Measurements from ENCODE around the gene IPO4. TPM values are rescaled to one million over a fixed set of nuclear protein-coding genes. Genes with fewer than 3 reads are reported as not detected.

The IPO4 gene
- total RNA-seq, 1 experiment from 2014 or later: 116 TPM

DNA sequence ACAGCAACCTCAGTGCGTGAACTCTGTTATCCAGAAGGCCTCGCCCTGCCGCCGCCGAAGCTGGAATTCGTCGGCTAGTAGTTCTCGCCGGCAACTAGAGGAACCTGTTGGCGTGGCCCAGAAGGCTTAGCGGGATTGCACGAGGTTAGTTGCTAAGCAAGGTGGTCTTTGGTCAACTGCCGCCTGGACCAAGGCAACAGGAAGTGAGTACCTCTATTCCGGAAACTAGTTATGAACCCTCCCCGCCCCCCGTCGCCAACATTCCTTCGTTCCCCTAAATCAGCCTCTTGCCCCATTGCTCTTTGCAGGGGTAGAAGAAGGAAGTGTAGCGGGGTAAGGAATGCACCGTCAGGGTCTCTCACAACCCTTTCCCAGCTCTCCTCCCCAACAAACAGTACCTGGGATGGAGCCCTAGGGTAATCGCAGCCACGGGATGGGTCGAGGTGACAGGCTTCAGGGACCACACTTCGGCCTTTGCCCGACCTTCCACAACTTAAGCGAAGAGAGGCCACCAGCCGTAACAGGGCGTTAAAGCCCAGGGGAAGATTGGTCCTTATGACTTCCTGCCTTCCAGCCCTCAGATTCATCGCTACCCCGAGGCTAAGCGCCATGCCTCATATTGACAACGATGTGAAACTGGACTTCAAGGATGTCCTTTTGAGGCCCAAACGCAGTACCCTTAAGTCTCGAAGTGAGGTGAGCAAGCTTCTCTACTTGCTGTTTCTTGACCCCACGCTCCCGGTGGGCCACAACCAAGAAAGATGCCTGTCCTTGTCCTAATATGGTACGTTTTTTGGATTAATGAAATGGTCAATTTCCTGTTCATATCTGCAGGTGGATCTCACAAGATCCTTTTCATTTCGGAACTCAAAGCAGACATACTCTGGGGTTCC lies 44.3 kb upstream of the IPO4 start, which contains the start of gene GMPR2:
Gene GMPR2, plus strand, starts transcription at position 285 of the 893 bp plus-strand sequence. Its CDS starts 325 bp downstream, at position 610.
- no CpG with 5 or more reads among the region's 38 CpGs for WGBS (ENCODE audit: extremely low coverage, insufficient read length, low lambda C conversion rate)
- peak within 1 kb of the TSS; percentile 57 for H3K27ac ChIP-seq (ENCODE audit: insufficient read length, low read depth, low read length)
- H2BK120ac ChIP-seq (ENCODE audit: low read depth, low read length, poor library complexity, severe bottlenecking): no peak within 1 kb of the TSS
- no peaks in the 10 kb centered on the region for H3K9me3 Mint-ChIP-seq
- H3K9ac ChIP-seq (ENCODE audit: extremely low read depth, insufficient read length, low read length): peak within 1 kb of the TSS; percentile 89
- H2BK15ac ChIP-seq (ENCODE audit: low read depth, low read length): no peak within 1 kb of the TSS
- no peak within 1 kb of the TSS for H2AK5ac ChIP-seq (ENCODE audit: insufficient read length, low read length)
- H3K79me2 ChIP-seq (ENCODE audit: insufficient read depth, low read length): peaks cover 3% of the 10 kb centered on the region; the same call in 1 of the 2 replicates
- peaks cover 15% of the 10 kb centered on the region for H3K23me2 ChIP-seq (ENCODE audit: insufficient read length, low read depth, low read length, poor library complexity, severe bottlenecking)
- no peaks in the 10 kb centered on the region for H3K27me3 Mint-ChIP-seq (ENCODE audit: low read depth)
- no peak within 1 kb of the TSS for H2BK12ac ChIP-seq (ENCODE audit: insufficient read length, low read depth, low read length)
- H3K23ac ChIP-seq (ENCODE audit: insufficient read length, low read depth, low read length): no peak within 1 kb of the TSS
- peaks cover 21 to 46% (median 43%) of the 10 kb centered on the region in 3 experiments; a peak in 6 of 7 replicates for H3K36me3 Mint-ChIP-seq (ENCODE audit: insufficient read depth in 1 of 3, low read depth in 3 of 3)
- peak within 1 kb of the TSS; percentile 49; the same call in 1 of the 2 replicates for H3K14ac ChIP-seq (ENCODE audit: insufficient read depth, low read length)
- H3K56ac ChIP-seq (ENCODE audit: insufficient read length, low read depth, low read length): no peak within 1 kb of the TSS
- H3K4me2 ChIP-seq (ENCODE audit: insufficient read depth, insufficient read length, low read length): peak within 1 kb of the TSS; percentile 99
- no peak within 1 kb of the TSS for H2BK20ac ChIP-seq (ENCODE audit: low read depth, low read length, poor library complexity, severe bottlenecking)
- H2BK5ac ChIP-seq (ENCODE audit: insufficient read length, low read length): peak within 1 kb of the TSS; percentile 1
- H3K4me3 Mint-ChIP-seq: peak within 1 kb of the TSS; percentile 98 to 99
- H4K8ac ChIP-seq (replicated peaks; ENCODE audit: insufficient read length, low read depth, low read length): peak within 1 kb of the TSS; percentile 47
- H3K4ac ChIP-seq (ENCODE audit: low read depth, low read length): no peak within 1 kb of the TSS
- peak within 1 kb of the TSS; percentile 32 for H2AFZ ChIP-seq (ENCODE audit: low read length)
- no peak within 1 kb of the TSS for H4K91ac ChIP-seq (ENCODE audit: insufficient read length, low read depth, low read length)
- no peak within 1 kb of the TSS for H4K5ac ChIP-seq (ENCODE audit: insufficient read length, low read depth, low read length)
- TF ChIP-seq, protein P1, sequence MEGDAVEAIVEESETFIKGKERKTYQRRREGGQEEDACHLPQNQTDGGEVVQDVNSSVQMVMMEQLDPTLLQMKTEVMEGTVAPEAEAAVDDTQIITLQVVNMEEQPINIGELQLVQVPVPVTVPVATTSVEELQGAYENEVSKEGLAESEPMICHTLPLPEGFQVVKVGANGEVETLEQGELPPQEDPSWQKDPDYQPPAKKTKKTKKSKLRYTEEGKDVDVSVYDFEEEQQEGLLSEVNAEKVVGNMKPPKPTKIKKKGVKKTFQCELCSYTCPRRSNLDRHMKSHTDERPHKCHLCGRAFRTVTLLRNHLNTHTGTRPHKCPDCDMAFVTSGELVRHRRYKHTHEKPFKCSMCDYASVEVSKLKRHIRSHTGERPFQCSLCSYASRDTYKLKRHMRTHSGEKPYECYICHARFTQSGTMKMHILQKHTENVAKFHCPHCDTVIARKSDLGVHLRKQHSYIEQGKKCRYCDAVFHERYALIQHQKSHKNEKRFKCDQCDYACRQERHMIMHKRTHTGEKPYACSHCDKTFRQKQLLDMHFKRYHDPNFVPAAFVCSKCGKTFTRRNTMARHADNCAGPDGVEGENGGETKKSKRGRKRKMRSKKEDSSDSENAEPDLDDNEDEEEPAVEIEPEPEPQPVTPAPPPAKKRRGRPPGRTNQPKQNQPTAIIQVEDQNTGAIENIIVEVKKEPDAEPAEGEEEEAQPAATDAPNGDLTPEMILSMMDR (conservative IDR thresholded peaks at IDR 0.05): no peak
- H3K27me3 ChIP-seq (ENCODE audit: insufficient read depth, low read length): no peaks in the 10 kb centered on the region
- no peaks in the 10 kb centered on the region for H3K9me3 ChIP-seq (ENCODE audit: control insufficient read depth, low read depth, low read length)
- peaks cover 11% of the 10 kb centered on the region for H3K79me1 ChIP-seq (ENCODE audit: insufficient read depth, low read depth, low read length, poor library complexity, severe bottlenecking)
- 0 out of 2 replicates have a peak, but pooled peaks cover 6% of the 10 kb centered on the region for H3K4me1 ChIP-seq (ENCODE audit: insufficient read depth, low read length)
- H3T11ph ChIP-seq (ENCODE audit: low read length): no peak within 1 kb of the TSS
- H4K20me1 ChIP-seq (ENCODE audit: control insufficient read depth, insufficient read depth, insufficient read length): no peaks in the 10 kb centered on the region
- no peak for DNase-seq
- H3K27ac Mint-ChIP-seq: peak within 1 kb of the TSS; percentile 96 to 99 (median 98)
- peaks cover 8 to 22% of the 10 kb centered on the region in 2 experiments for H3K4me1 Mint-ChIP-seq
- H3K18ac ChIP-seq (ENCODE audit: insufficient read length, low read depth, low read length): peak within 1 kb of the TSS; percentile 83
